Mesodermal cell (in vitro differentiated cells): Measurements from ENCODE around the gene ZDHHC19.
A peak's percentile ranks its signal among the peaks of the same experiment; 100 is the strongest.

Source experiments
- H3K27ac ChIP-seq: 2 replicates; pipeline ENCODE4 v1.7.0; 2013; ENCODE audit warnings: mild to moderate bottlenecking, low read depth, low read length, moderate library complexity; ENCODE audit not compliant: severe bottlenecking
- H3K36me3 ChIP-seq: 2 replicates; pipeline ENCODE4 v1.7.1; 2013; ENCODE audit warnings: mild to moderate bottlenecking, low read length, moderate library complexity; ENCODE audit not compliant: control insufficient read depth, insufficient read depth
- H3K4me1 ChIP-seq: one replicate; pipeline ENCODE4 v1.7.1; 2013; ENCODE audit warnings: mild to moderate bottlenecking, low read length; ENCODE audit not compliant: insufficient read depth, control insufficient read depth, poor library complexity, severe bottlenecking
- H3K4me3 ChIP-seq: 2 replicates; pipeline ENCODE4 v1.7.0; 2013; ENCODE audit warnings: low read length, control low read depth, mild to moderate bottlenecking; ENCODE audit not compliant: insufficient read depth, poor library complexity, severe bottlenecking; ENCODE audit errors: extremely low read depth
- H3K9me3 ChIP-seq: 2 replicates; pipeline ENCODE4 v1.7.1; 2013; ENCODE audit warnings: mild to moderate bottlenecking, low read length, moderate library complexity; ENCODE audit not compliant: control insufficient read depth
- WGBS, 2 experiments: methylation state at CpG; one replicate each; pipeline ENCODE4 v1.1.5; 2013; ENCODE audit warnings: missing lambda C conversion rate in 2 of 2; ENCODE audit not compliant: insufficient coverage in 2 of 2; 5-methylcytosine and 5-hydroxymethylcytosine counted together

ZDHHC19 gene

GRCh38 chr3:196238612-196239560, 27.7 kb upstream of the ZDHHC19 start:
- Histone ChIP-seq H3K4me3 (no peak overlapping the region), H3K9me3 (no peaks in the 10 kb centered on the region), H3K4me1 (no peaks in the 10 kb centered on the region), H3K27ac (no peak overlapping the region), H3K36me3 (peaks cover 80% of the 10 kb centered on the region)
- 86 to 97% methylated on average over 5 to 6 of the region's 14 CpGs for WGBS, 2 experiments

GRCh38 chr3:196237203-196237602, 26.0 kb upstream of the ZDHHC19 start:
- Histone ChIP-seq H3K36me3 (peaks cover 72% of the 10 kb centered on the region), H3K27ac (no peak overlapping the region), H3K4me3 (no peak overlapping the region), H3K4me1 (no peaks in the 10 kb centered on the region), H3K9me3 (no peaks in the 10 kb centered on the region)
- 93 to 94% methylated on average over 4 to 5 of the region's 5 CpGs for WGBS, 2 experiments

GRCh38 chr3:196236223-196236622, 25.0 kb upstream of the ZDHHC19 start:
- Histone ChIP-seq H3K4me3 (no peak overlapping the region), H3K36me3 (peaks cover 62% of the 10 kb centered on the region), H3K9me3 (no peaks in the 10 kb centered on the region), H3K4me1 (no peaks in the 10 kb centered on the region), H3K27ac (no peak overlapping the region)
- 93 to 99% methylated on average over 4 to 7 of the region's 8 CpGs for WGBS, 2 experiments

- 92 to 96% methylated on average over 11 to 12 of the region's 12 CpGs for WGBS, 2 experiments
- H3K9me3 ChIP-seq = no peaks in the 10 kb centered on the region
- peaks cover 56% of the 10 kb centered on the region for H3K36me3 ChIP-seq
- no peak overlapping the region for H3K27ac ChIP-seq
- H3K4me1 ChIP-seq = no peaks in the 10 kb centered on the region
- H3K4me3 ChIP-seq = no peak overlapping the region
Measured at GRCh38 chr3:196235452-196236122, 24.4 kb upstream of the ZDHHC19 start.

GRCh38 chr3:196232882-196233251, 21.7 kb upstream of the ZDHHC19 start:
- Histone ChIP-seq H3K4me3 (no peak overlapping the region), H3K4me1 (no peaks in the 10 kb centered on the region), H3K36me3 (peaks cover 29% of the 10 kb centered on the region), H3K27ac (no peak overlapping the region), H3K9me3 (no peaks in the 10 kb centered on the region)
- 94 to 96% methylated on average over 6 to 8 of the region's 8 CpGs for WGBS, 2 experiments

GRCh38 chr3:196232154-196232881, 21.1 kb upstream of the ZDHHC19 start:
- H3K27ac ChIP-seq = no peak overlapping the region
- H3K36me3 ChIP-seq = peaks cover 23% of the 10 kb centered on the region
- WGBS, 2 experiments = 95 to 97% methylated on average over 12 of the region's 12 CpGs
- no peaks in the 10 kb centered on the region for H3K4me1 ChIP-seq
- H3K9me3 ChIP-seq = no peaks in the 10 kb centered on the region
- H3K4me3 ChIP-seq = no peak overlapping the region

- Histone ChIP-seq H3K27ac (peak overlapping the region; percentile 29), H3K4me3 (no peak overlapping the region), H3K9me3 (no peaks in the 10 kb centered on the region), H3K36me3 (no peaks in the 10 kb centered on the region), H3K4me1 (no peaks in the 10 kb centered on the region)
- WGBS, 2 experiments = 82 to 87% methylated on average over 18 to 21 of the region's 24 CpGs
Measured at GRCh38 chr3:196227629-196228493, 16.7 kb upstream of the ZDHHC19 start.

GRCh38 chr3:196227121-196227561, 15.9 kb upstream of the ZDHHC19 start:
- Histone ChIP-seq H3K4me1 (no peaks in the 10 kb centered on the region), H3K4me3 (no peak overlapping the region), H3K9me3 (no peaks in the 10 kb centered on the region), H3K36me3 (no peaks in the 10 kb centered on the region), H3K27ac (peak overlapping the region; percentile 29)
- WGBS, 2 experiments = 81 to 91% methylated on average over 10 to 14 of the region's 14 CpGs

GRCh38 chr3:196225763-196226364, 14.7 kb upstream of the ZDHHC19 start:
- no peaks in the 10 kb centered on the region for H3K36me3 ChIP-seq
- no peak overlapping the region for H3K27ac ChIP-seq
- no peaks in the 10 kb centered on the region for H3K4me1 ChIP-seq
- H3K9me3 ChIP-seq = no peaks in the 10 kb centered on the region
- H3K4me3 ChIP-seq = no peak overlapping the region
- WGBS, 2 experiments = 93 to 94% methylated on average over 13 to 15 of the region's 15 CpGs
